IMR-90 (cell line): ENCODE data around the gene MACO1. TPM values are rescaled to one million over a fixed set of nuclear protein-coding genes. Genes with fewer than 3 reads are reported as not detected.

Source experiments
- ATAC-seq: fragments of 200-7000 bp; cut with Tn5 transposase; 2 replicates; pipeline ENCODE4 v1.9.1; 2020; ENCODE audit warnings: low read depth, mild to moderate bottlenecking, moderate library complexity
- BruUV-seq: library from RNA; stranded (reverse); fragments of 400-500 nt; replicated peaks from 2 replicates; lab custom pipeline; 2021; lab: Mats Ljungman, UMichigan
- CTCF ChIA-PET: fragments of 300-600 bp; formaldehyde crosslinking; extraction: SDS; loops from one replicate; lab custom pipeline; 2021; ENCODE audit warnings: antibody characterized with exemption; lab: Yijun Ruan, JAX
- POLR2A ChIA-PET: fragments of 300-600 bp; sonication (Branson Sonifier 250); formaldehyde crosslinking; loops from one replicate; lab custom pipeline; 2022; ENCODE audit warnings: antibody characterized with exemption; ENCODE audit not compliant: unreplicated experiment; lab: Charles Lee
- DNase-seq: peaks from one replicate; pipeline ENCODE4 v3.0.0; 2013
- H2AFZ ChIP-seq: replicated peaks from 2 replicates; pipeline ENCODE3; 2013; ENCODE audit warnings: low read length, mild to moderate bottlenecking; ENCODE audit not compliant: poor library complexity
- H2AK5ac ChIP-seq: 2 replicates; pipeline ENCODE4 v1.6.1; 2013; ENCODE audit warnings: low read depth, low read length, inconsistent platforms
- H2AK9ac ChIP-seq: replicated peaks from 2 replicates; pipeline ENCODE3; 2013; ENCODE audit warnings: mild to moderate bottlenecking, low read depth, low read length, moderate library complexity; ENCODE audit not compliant: poor library complexity
- H2BK120ac ChIP-seq: 2 replicates; pipeline ENCODE4 v1.6.1; 2013; ENCODE audit warnings: low read depth, low read length, inconsistent platforms
- H2BK15ac ChIP-seq: 3 replicates; pipeline ENCODE4 v1.6.1; 2013; ENCODE audit warnings: low read depth, low read length, inconsistent platforms
- H2BK20ac ChIP-seq: 2 replicates; pipeline ENCODE4 v1.6.1; 2013; ENCODE audit warnings: low read depth, mild to moderate bottlenecking, inconsistent platforms, low read length, moderate library complexity
- H2BK5ac ChIP-seq: 2 replicates; pipeline ENCODE4 v1.6.1; 2013; ENCODE audit warnings: mild to moderate bottlenecking, low read depth, low read length, inconsistent platforms; ENCODE audit not compliant: poor library complexity, severe bottlenecking
- H3K14ac ChIP-seq: replicated peaks from 2 replicates; pipeline ENCODE4 v1.6.1; 2013; ENCODE audit warnings: low read depth, low read length, inconsistent platforms
- H3K18ac ChIP-seq: 2 replicates; pipeline ENCODE4 v1.6.1; 2013; ENCODE audit warnings: low read depth, low read length, control low read depth
- H3K23ac ChIP-seq: 2 replicates; pipeline ENCODE4 v1.6.1; 2013; ENCODE audit warnings: low read depth, low read length, inconsistent platforms
- H3K27ac ChIP-seq: 2 replicates; pipeline ENCODE4 v1.5.1; 2013; ENCODE audit warnings: mild to moderate bottlenecking, control low read depth, low read length; ENCODE audit not compliant: insufficient read depth
- H3K27me3 ChIP-seq: 2 replicates; pipeline ENCODE4 v1.6.1; 2013; ENCODE audit warnings: low read length; ENCODE audit not compliant: control insufficient read depth, insufficient read depth
- H3K36me3 ChIP-seq: 2 replicates; pipeline ENCODE4 v1.6.1; 2013; ENCODE audit warnings: low read length, mixed read lengths; ENCODE audit not compliant: control insufficient read depth, insufficient read depth
- H3K4ac ChIP-seq: 2 replicates; pipeline ENCODE4 v1.6.1; 2013; ENCODE audit warnings: low read depth, low read length, inconsistent platforms
- H3K4me1 ChIP-seq: 2 replicates; pipeline ENCODE4 v1.6.1; 2013; ENCODE audit warnings: low read length, mixed read lengths; ENCODE audit not compliant: control insufficient read depth, insufficient read depth
- H3K4me2 ChIP-seq: 2 replicates; pipeline ENCODE4 v1.6.1; 2013; ENCODE audit warnings: low read depth, mild to moderate bottlenecking, control low read depth, low read length, moderate library complexity
- H3K4me3 ChIP-seq: 2 replicates; pipeline ENCODE4 v1.5.1; 2013; ENCODE audit warnings: low read depth, mild to moderate bottlenecking, control low read depth, low read length, moderate library complexity; ENCODE audit not compliant: insufficient read depth
- H3K56ac ChIP-seq: 2 replicates; pipeline ENCODE4 v1.6.1; 2013; ENCODE audit warnings: low read length, inconsistent platforms; ENCODE audit not compliant: insufficient read depth; ENCODE audit errors: extremely low read depth
- H3K79me1 ChIP-seq, 2 experiments: 2 replicates each; pipeline ENCODE4 v1.6.1; 2013; ENCODE audit warnings: low read length in 2 of 2, inconsistent platforms in 1 of 2, low read depth in 1 of 2
- H3K9ac ChIP-seq: 2 replicates; pipeline ENCODE4 v1.6.1; 2013; ENCODE audit warnings: low read depth, low read length, control low read depth
- H3K9me1 ChIP-seq: 2 replicates; pipeline ENCODE4 v1.6.1; 2013; ENCODE audit warnings: low read length, inconsistent platforms; ENCODE audit not compliant: insufficient read depth
- H3K9me3 ChIP-seq: 2 replicates; pipeline ENCODE4 v1.6.1; 2013; ENCODE audit warnings: low read length; ENCODE audit not compliant: control insufficient read depth, insufficient read depth
- H4K20me1 ChIP-seq: 2 replicates; pipeline ENCODE4 v1.6.1; 2013; ENCODE audit warnings: low read length, inconsistent platforms; ENCODE audit not compliant: insufficient read depth
- H4K5ac ChIP-seq: 2 replicates; pipeline ENCODE4 v1.6.1; 2013; ENCODE audit warnings: mild to moderate bottlenecking, low read depth, low read length, control low read depth
- H4K8ac ChIP-seq, 2 experiments: 2 replicates each; pipeline ENCODE4 v1.6.1; 2013; ENCODE audit warnings: low read depth in 2 of 2, low read length in 2 of 2, control low read depth in 1 of 2, inconsistent platforms in 1 of 2
- H4K91ac ChIP-seq: 2 replicates; pipeline ENCODE4 v1.6.1; 2013; ENCODE audit warnings: low read depth, low read length, inconsistent platforms; ENCODE audit not compliant: insufficient read depth
- BHLHE40 ChIP-seq: fragments of 150-350 bp; IDR thresholded peaks from 2 replicates; pipeline ENCODE4 v1.6.1; 2016; ENCODE audit warnings: mild to moderate bottlenecking, low read depth, low read length
- CEBPB ChIP-seq: IDR thresholded peaks from 2 replicates; pipeline ENCODE4 v1.6.1; 2012; ENCODE audit warnings: low read depth, low read length, improper control_type of control experiment
- FOS ChIP-seq: fragments of 150-350 bp; IDR thresholded peaks from 2 replicates; pipeline ENCODE4 v1.6.1; 2016; ENCODE audit warnings: low read depth, low read length
- MAFK ChIP-seq: IDR thresholded peaks from 2 replicates; pipeline ENCODE4 v1.6.1; 2012; ENCODE audit warnings: low read depth, low read length, improper control_type of control experiment
- MAZ ChIP-seq: IDR thresholded peaks from 2 replicates; pipeline ENCODE4 v1.6.1; 2012; ENCODE audit warnings: low read depth, mild to moderate bottlenecking, low read length, improper control_type of control experiment, moderate library complexity, borderline replicate concordance
- MXI1 ChIP-seq: IDR thresholded peaks from 2 replicates; pipeline ENCODE4 v1.6.1; 2012; ENCODE audit warnings: low read depth, mild to moderate bottlenecking, low read length, moderate library complexity, borderline replicate concordance
- NFE2L2 ChIP-seq: fragments of 150-350 bp; IDR thresholded peaks from 2 replicates; pipeline ENCODE4 v1.6.1; 2016; ENCODE audit warnings: low read depth, mild to moderate bottlenecking, low read length
- POLR2A ChIP-seq: IDR thresholded peaks from 2 replicates; pipeline ENCODE4 v1.6.1; 2012; ENCODE audit warnings: mild to moderate bottlenecking, low read depth, low read length
- RAD21 ChIP-seq: IDR thresholded peaks from 2 replicates; pipeline ENCODE4 v1.6.1; 2012; ENCODE audit warnings: low read length, improper control_type of control experiment
- RCOR1 ChIP-seq: IDR thresholded peaks from 2 replicates; pipeline ENCODE4 v1.6.1; 2012; ENCODE audit warnings: mild to moderate bottlenecking, low read length, improper control_type of control experiment; ENCODE audit not compliant: insufficient replicate concordance
- WGBS, 2 experiments: methylation state at CpG; one replicate each; pipeline versions ENCODE4 v1.1.5 to v1.1.7; 2013; ENCODE audit warnings: missing lambda C conversion rate in 2 of 2; ENCODE audit not compliant: insufficient read length in 1 of 2; ENCODE audit errors: extremely low coverage in 2 of 2; 5-methylcytosine and 5-hydroxymethylcytosine counted together
- dilution Hi-C: fragments of 300-500 bp; cut with HindIII; formaldehyde crosslinking; loops from one replicate; pipeline ENCODE4 v1.14.3; 2018; ENCODE audit warnings: low sequenced_read_pairs; ENCODE audit not compliant: unreplicated experiment
- in situ Hi-C: fragments of 300-500 bp; cut with MboI; formaldehyde crosslinking; loops from 3 replicates; pipeline ENCODE4 v1.14.3; 2019; ENCODE audit warnings: low sequenced_read_pairs, inconsistent platforms, mixed read lengths
- intact Hi-C: fragments of 100-400 bp; cut with micrococcal nuclease; formaldehyde crosslinking; loops from 2 replicates; pipeline ENCODE4 v1.10.0; 2022
- polyA plus RNA-seq, 3 experiments: library from polyadenylated mRNA; depleted of rRNA; stranded (reverse); fragments of >200 nt; gene quantifications; 2 replicates each; pipeline ENCODE4 v1.2.3, GENCODE V29; 2012; ENCODE audit warnings: low replicate concordance in 1 of 3
- total RNA-seq: library from RNA; depleted of rRNA; stranded (reverse); fragments of >200 nt; gene quantifications from 2 replicates; pipeline ENCODE4 v1.2.3, GENCODE V29; 2012
- TF ChIP-seq, protein P1 (sequence below): conservative IDR thresholded peaks from 2 replicates; pipeline ENCODE4 v1.5.1; 2012; ENCODE audit warnings: mild to moderate bottlenecking, low read depth, low read length, improper control_type of control experiment
- TF ChIP-seq, protein P2 (sequence below): fragments of 150-350 bp; IDR thresholded peaks from 2 replicates; pipeline ENCODE4 v1.6.1; 2017; ENCODE audit warnings: mild to moderate bottlenecking, antibody characterized with exemption, low read length, low read depth
- TF ChIP-seq, protein P3 (sequence below): fragments of 150-350 bp; IDR thresholded peaks from 2 replicates; pipeline ENCODE4 v1.6.1; 2016; ENCODE audit warnings: low read depth, mild to moderate bottlenecking, low read length, moderate library complexity, borderline replicate concordance

Gene MACO1
- total and polyA plus RNA-seq, 2 of the 4 experiments (the other 2 are of a cell fraction): 6.8 to 12.7 TPM

DNA sequence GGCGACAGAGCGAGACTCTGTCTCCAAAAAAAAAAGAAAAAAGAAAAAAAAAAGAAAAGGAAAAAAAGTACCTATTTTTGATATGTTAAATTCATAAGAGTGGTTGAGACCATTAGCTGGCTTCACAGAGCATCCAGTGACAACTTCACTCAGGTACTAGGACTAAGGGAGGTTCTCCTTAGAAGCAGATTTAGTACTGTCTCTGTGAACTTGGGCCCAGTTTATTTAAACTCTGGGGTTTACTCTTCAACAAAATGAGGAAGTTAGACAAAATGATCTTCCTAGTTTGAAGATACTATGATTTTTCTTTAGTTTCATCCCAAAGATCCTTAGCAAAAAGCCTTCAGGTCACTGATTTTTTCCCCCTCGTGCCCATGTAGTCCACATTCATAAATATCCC, 21.2 kb downstream of the MACO1 start:
- BruUV-seq: no TSS peak
- ATAC-seq: no peak
- Histone ChIP-seq H4K20me1 (no peaks in the 10 kb centered on the region), H2BK120ac (no peak overlapping the region), H3K9ac (no peak overlapping the region), H3K14ac (no peak overlapping the region), H3K4ac (no peak overlapping the region), H4K5ac (no peak overlapping the region), H3K18ac (no peak overlapping the region), H3K27ac (no peak overlapping the region), H3K56ac (no peak overlapping the region), H2BK15ac (no peak overlapping the region), H3K27me3 (no peaks in the 10 kb centered on the region), H2AK5ac (no peak overlapping the region), H3K9me1 (peaks cover 5% of the 10 kb centered on the region), H3K36me3 (peaks cover 13% of the 10 kb centered on the region), H3K4me2 (no peak overlapping the region), H3K4me3 (no peak overlapping the region), H3K4me1 (no peaks in the 10 kb centered on the region), H2BK5ac (no peak overlapping the region), H3K79me1 (peaks cover 11 to 13% of the 10 kb centered on the region in 2 experiments; a peak in 3 of 4 replicates), H2AK9ac (no peak overlapping the region), H3K9me3 (no peaks in the 10 kb centered on the region), H4K8ac (no peak overlapping the region), H4K91ac (no peak overlapping the region), H2AFZ (no peak overlapping the region), H3K23ac (no peak overlapping the region), H2BK20ac (no peak overlapping the region)
- no CpG with 5 or more reads among the region's 3 CpGs for WGBS, 2 experiments
- in situ Hi-C loops (no loop called here), dilution Hi-C loops (no loop called here), intact Hi-C loops (no loop called here)
- CTCF ChIA-PET: no interaction called here
- POLR2A ChIA-PET: no interaction called here
- TF ChIP-seq, protein P1, sequence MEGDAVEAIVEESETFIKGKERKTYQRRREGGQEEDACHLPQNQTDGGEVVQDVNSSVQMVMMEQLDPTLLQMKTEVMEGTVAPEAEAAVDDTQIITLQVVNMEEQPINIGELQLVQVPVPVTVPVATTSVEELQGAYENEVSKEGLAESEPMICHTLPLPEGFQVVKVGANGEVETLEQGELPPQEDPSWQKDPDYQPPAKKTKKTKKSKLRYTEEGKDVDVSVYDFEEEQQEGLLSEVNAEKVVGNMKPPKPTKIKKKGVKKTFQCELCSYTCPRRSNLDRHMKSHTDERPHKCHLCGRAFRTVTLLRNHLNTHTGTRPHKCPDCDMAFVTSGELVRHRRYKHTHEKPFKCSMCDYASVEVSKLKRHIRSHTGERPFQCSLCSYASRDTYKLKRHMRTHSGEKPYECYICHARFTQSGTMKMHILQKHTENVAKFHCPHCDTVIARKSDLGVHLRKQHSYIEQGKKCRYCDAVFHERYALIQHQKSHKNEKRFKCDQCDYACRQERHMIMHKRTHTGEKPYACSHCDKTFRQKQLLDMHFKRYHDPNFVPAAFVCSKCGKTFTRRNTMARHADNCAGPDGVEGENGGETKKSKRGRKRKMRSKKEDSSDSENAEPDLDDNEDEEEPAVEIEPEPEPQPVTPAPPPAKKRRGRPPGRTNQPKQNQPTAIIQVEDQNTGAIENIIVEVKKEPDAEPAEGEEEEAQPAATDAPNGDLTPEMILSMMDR: no peak
- TF ChIP-seq NFE2L2 (no peak), MAFK (no peak), POLR2A (no peak), RAD21 (no peak), MAZ (no peak), BHLHE40 (no peak), FOS (no peak), CEBPB (no peak), RCOR1 (no peak), MXI1 (no peak)
- TF ChIP-seq, protein P2, sequence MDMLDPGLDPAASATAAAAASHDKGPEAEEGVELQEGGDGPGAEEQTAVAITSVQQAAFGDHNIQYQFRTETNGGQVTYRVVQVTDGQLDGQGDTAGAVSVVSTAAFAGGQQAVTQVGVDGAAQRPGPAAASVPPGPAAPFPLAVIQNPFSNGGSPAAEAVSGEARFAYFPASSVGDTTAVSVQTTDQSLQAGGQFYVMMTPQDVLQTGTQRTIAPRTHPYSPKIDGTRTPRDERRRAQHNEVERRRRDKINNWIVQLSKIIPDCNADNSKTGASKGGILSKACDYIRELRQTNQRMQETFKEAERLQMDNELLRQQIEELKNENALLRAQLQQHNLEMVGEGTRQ: no peak
- TF ChIP-seq, protein P3, sequence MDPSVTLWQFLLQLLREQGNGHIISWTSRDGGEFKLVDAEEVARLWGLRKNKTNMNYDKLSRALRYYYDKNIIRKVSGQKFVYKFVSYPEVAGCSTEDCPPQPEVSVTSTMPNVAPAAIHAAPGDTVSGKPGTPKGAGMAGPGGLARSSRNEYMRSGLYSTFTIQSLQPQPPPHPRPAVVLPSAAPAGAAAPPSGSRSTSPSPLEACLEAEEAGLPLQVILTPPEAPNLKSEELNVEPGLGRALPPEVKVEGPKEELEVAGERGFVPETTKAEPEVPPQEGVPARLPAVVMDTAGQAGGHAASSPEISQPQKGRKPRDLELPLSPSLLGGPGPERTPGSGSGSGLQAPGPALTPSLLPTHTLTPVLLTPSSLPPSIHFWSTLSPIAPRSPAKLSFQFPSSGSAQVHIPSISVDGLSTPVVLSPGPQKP: no peak
- no peak for DNase-seq
